SW 1271 (cell line): ENCODE data around the gene ANAPC1.
"Not testable (repeated sequence)": the region's sequence is repeated elsewhere in the genome, so short reads cannot be mapped to it uniquely, and the experiment has no call there.

Experiments used
- DNase-seq, 2 experiments: peaks; one replicate each; lab custom pipeline; 2025; lab: John Stamatoyannopoulos, UW

ANAPC1 gene

DNA sequence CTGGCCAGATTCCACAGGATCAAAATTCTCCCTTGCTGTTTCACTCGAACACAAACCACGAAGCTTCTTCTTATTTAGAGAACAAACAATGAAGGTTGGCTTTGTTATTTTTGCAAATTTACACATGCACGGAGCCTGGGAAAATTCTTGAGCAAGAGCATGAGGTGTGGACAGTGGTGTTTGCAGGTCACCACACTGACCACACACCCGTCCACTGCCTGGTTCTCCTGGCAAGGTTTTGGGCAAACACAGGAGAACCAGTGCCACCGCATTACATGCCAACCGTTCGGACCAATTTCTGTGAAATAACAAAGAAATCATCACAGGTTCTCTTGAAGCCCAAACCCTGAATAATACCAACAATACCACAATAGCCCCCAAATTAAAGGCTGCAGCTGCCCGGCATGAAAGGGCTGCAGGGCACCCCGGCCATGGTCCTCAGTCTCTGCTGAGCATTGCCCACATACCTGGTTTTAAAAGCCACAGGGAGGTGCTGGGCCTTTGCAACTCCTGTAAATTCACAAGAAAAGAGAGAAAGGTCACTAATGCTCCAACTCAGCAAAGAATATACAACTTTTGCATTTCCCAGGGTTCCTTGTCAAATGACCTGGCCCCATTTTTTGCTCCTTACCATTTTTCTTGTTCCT is 154.1 kb downstream of the ANAPC1 start:
- DNase-seq = not testable (repeated sequence)

GRCh38 chr2:111727611-111728110 is 156.3 kb downstream of the ANAPC1 start:
- DNase-seq = not testable (repeated sequence)

DNA sequence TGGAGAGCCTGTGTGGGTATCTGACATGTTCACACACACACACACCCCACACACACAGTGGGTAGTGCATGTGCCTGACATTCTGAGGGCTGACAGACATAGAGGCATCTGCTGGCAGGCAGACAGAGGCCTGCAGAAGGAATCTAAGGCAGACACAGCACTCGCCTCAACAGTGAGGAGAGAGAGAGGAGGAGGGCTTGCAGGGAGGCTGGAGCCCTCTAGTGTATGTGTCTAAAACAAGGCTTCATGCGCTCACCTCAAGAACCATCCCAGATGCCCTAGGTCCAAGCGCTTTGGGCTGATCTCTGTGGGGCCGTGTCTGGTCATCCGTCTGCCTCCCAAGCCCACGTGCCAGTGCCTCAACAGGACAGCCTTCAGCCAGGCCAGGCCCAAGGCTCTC is 158.3 kb downstream of the ANAPC1 start:
- peak in 1 of 2 experiments; percentile 34 for DNase-seq

GRCh38 chr2:111719610-111720009 is 164.4 kb downstream of the ANAPC1 start:
- not testable (repeated sequence) for DNase-seq
